CD14-positive monocyte (primary cell): Measurements from ENCODE around the gene CCNJL. TPM values are rescaled to one million over a fixed set of nuclear protein-coding genes. Genes with fewer than 3 reads are reported as not detected.

Experiments
- DNase-seq, 3 donors: peaks; one replicate each; pipeline ENCODE4 v3.0.0-alpha.2; 2011 to 2022
- H2AFZ ChIP-seq: 2 replicates; pipeline ENCODE4 v1.6.0; 2012; ENCODE audit warnings: mild to moderate bottlenecking, low read depth, low read length, inconsistent platforms; ENCODE audit not compliant: insufficient read depth, poor library complexity, severe bottlenecking
- H3K27ac ChIP-seq, 2 donors: 1 replicate in 1 of 2; 2 replicates in 1 of 2; pipeline ENCODE4 v1.5.1; 2012 to 2013; ENCODE audit warnings: low read length in 2 of 2, control low read depth in 1 of 2, inconsistent platforms in 1 of 2, low read depth in 1 of 2, mild to moderate bottlenecking in 1 of 2
- H3K27me3 ChIP-seq, 2 donors: one replicate each; pipeline versions ENCODE4 v1.6.0 to v1.6.1; 2011 to 2013; ENCODE audit warnings: low read length in 2 of 2; ENCODE audit not compliant: control insufficient read depth in 2 of 2, insufficient read depth in 2 of 2
- H3K36me3 ChIP-seq, 2 donors: replicated peaks in 1 of 2; 1 replicate in 1 of 2; 2 replicates in 1 of 2; pipeline versions ENCODE4 v1.5.1 to v1.6.1; 2012 to 2013; ENCODE audit warnings: low read length in 2 of 2, control low read depth in 1 of 2, inconsistent platforms in 1 of 2, mild to moderate bottlenecking in 1 of 2; ENCODE audit not compliant: insufficient read depth in 2 of 2, control insufficient read depth in 1 of 2
- H3K4me1 ChIP-seq, 2 donors: 1 replicate in 1 of 2; 2 replicates in 1 of 2; pipeline versions ENCODE4 v1.5.1 to v1.6.1; 2012 to 2013; ENCODE audit warnings: low read length in 2 of 2, control low read depth in 1 of 2, inconsistent platforms in 1 of 2, mild to moderate bottlenecking in 1 of 2, moderate library complexity in 1 of 2; ENCODE audit not compliant: insufficient read depth in 2 of 2, control insufficient read depth in 1 of 2
- H3K4me2 ChIP-seq: replicated peaks from 2 replicates; pipeline ENCODE3; 2012; ENCODE audit warnings: low read length, moderate library complexity, mild to moderate bottlenecking; ENCODE audit not compliant: poor library complexity, severe bottlenecking; ENCODE audit errors: extremely low read depth
- H3K4me3 ChIP-seq, 3 experiments: fragments of 200-600 bp in 1 of 3; sonication (generic) in 1 of 3; replicated peaks in 1 of 3; 1 replicate in 2 of 3; 2 replicates in 1 of 3; pipeline ENCODE4 v1.5.1; 2011 to 2013; ENCODE audit warnings: low read length in 3 of 3, mild to moderate bottlenecking in 3 of 3, control low read depth in 2 of 3, low read depth in 2 of 3, inconsistent platforms in 1 of 3, moderate library complexity in 1 of 3
- H3K79me2 ChIP-seq: 2 replicates; pipeline ENCODE4 v1.6.0; 2012; ENCODE audit warnings: mild to moderate bottlenecking, control low read depth, inconsistent platforms, low read length, moderate library complexity; ENCODE audit not compliant: insufficient read depth
- H3K9ac ChIP-seq: 2 replicates; pipeline ENCODE4 v1.6.0; 2017; ENCODE audit warnings: low read length, mild to moderate bottlenecking; ENCODE audit not compliant: insufficient read depth, poor library complexity, severe bottlenecking
- H3K9me3 ChIP-seq, 2 donors: replicated peaks in 1 of 2; 1 replicate in 1 of 2; 2 replicates in 1 of 2; pipeline versions ENCODE4 v1.5.1 to v1.6.1; 2012 to 2013; ENCODE audit warnings: low read length in 2 of 2, control low read depth in 1 of 2; ENCODE audit not compliant: control insufficient read depth in 1 of 2, insufficient read depth in 1 of 2
- H4K20me1 ChIP-seq: 2 replicates; pipeline ENCODE4 v1.6.0; 2012; ENCODE audit warnings: mild to moderate bottlenecking, low read length, control low read depth, moderate library complexity; ENCODE audit not compliant: insufficient read depth
- H3K27ac Mint-ChIP-seq, 7 donors: one replicate each; pipeline ENCODE4 v1.8.0; 2020; ENCODE audit warnings: mild to moderate bottlenecking in 7 of 7, mixed read lengths in 7 of 7, moderate library complexity in 6 of 7, inconsistent platforms in 2 of 7
- H3K27me3 Mint-ChIP-seq, 3 donors: one replicate each; pipeline ENCODE4 v1.8.0; 2021 to 2022; ENCODE audit warnings: low read depth in 3 of 3, mild to moderate bottlenecking in 3 of 3, mixed read lengths in 3 of 3, moderate library complexity in 3 of 3, inconsistent platforms in 1 of 3
- H3K36me3 Mint-ChIP-seq, 2 donors: one replicate each; pipeline ENCODE4 v1.8.0; 2020; ENCODE audit warnings: mixed read lengths in 2 of 2, inconsistent platforms in 1 of 2, mild to moderate bottlenecking in 1 of 2
- H3K4me1 Mint-ChIP-seq: one replicate; pipeline ENCODE4 v1.8.0; 2020; ENCODE audit warnings: mild to moderate bottlenecking, mixed read lengths
- H3K4me3 Mint-ChIP-seq, 2 donors: one replicate each; pipeline ENCODE4 v1.8.0; 2020; ENCODE audit warnings: mild to moderate bottlenecking in 2 of 2, mixed read lengths in 2 of 2, moderate library complexity in 1 of 2
- H3K9me3 Mint-ChIP-seq, 7 donors: one replicate each; pipeline ENCODE4 v1.8.0; 2020 to 2022; ENCODE audit warnings: mixed read lengths in 7 of 7, mild to moderate bottlenecking in 6 of 7, moderate library complexity in 6 of 7, inconsistent platforms in 2 of 7
- CTCF ChIP-seq: fragments of 200-600 bp; IDR thresholded peaks from one replicate; pipeline ENCODE4 v1.8.0; 2022; ENCODE audit warnings: antibody characterized with exemption, mild to moderate bottlenecking
- WGBS: methylation state at CpG from one replicate; pipeline ENCODE4 v1.1.5; 2013; ENCODE audit warnings: missing lambda C conversion rate; ENCODE audit not compliant: insufficient coverage; 5-methylcytosine and 5-hydroxymethylcytosine counted together
- intact Hi-C, 2 donors: fragments of 100-400 bp; cut with micrococcal nuclease; formaldehyde crosslinking; loops; one replicate each; pipeline versions ENCODE4 v1.15.0 to v1.15.1; 2023
- polyA plus RNA-seq, 3 donors: library from polyadenylated mRNA; depleted of rRNA in 1 of 3; unstranded in 2 of 3; stranded (reverse) in 1 of 3; fragments of 300-500 nt in 2 of 3; fragments of >200 nt in 1 of 3; fragmentation: Illumina TruSeq in 2 of 3; gene quantifications; 1 replicate in 2 of 3; 2 replicates in 1 of 3; pipeline ENCODE4 v1.2.3, GENCODE V29; 2012 to 2021

Gene CCNJL
- polyA plus RNA-seq, 3 donors: 0.03 TPM; not detected in 2

- Mint-ChIP-seq H3K4me3 (no peak overlapping the region), H3K27me3 (peaks cover 3 to 4% (median 3%) of the 10 kb centered on the region in 3 donors), H3K36me3 (no peaks in the 10 kb centered on the region), H3K27ac (no peak overlapping the region), H3K9me3 (no peaks in the 10 kb centered on the region), H3K4me1 (no peaks in the 10 kb centered on the region)
- no peak overlapping the region for H2AFZ ChIP-seq
- H3K9ac ChIP-seq: no peak overlapping the region
- no peak overlapping the region for H3K4me3 ChIP-seq
- no peak for TF ChIP-seq CTCF
- H3K27ac ChIP-seq: no peak overlapping the region
- no peak overlapping the region for H3K4me2 ChIP-seq
- intact Hi-C loops: no loop called here
- H3K79me2 ChIP-seq: no peaks in the 10 kb centered on the region
- H3K27me3 ChIP-seq: no peaks in the 10 kb centered on the region
- DNase-seq: no peak
- WGBS: 100% methylated on average over 1 of the region's 2 CpGs
- H4K20me1 ChIP-seq: no peaks in the 10 kb centered on the region
- H3K36me3 ChIP-seq: no peaks in the 10 kb centered on the region
- no peaks in the 10 kb centered on the region for H3K4me1 ChIP-seq
- no peaks in the 10 kb centered on the region for H3K9me3 ChIP-seq
These were observed 101.0 kb downstream of the CCNJL start for GRCh38 chr5:160211352-160211751.

- no peak for DNase-seq
- no peaks in the 10 kb centered on the region for H3K36me3 Mint-ChIP-seq
- H3K9me3 Mint-ChIP-seq: no peaks in the 10 kb centered on the region
- Histone ChIP-seq H2AFZ (no peak overlapping the region), H3K36me3 (no peaks in the 10 kb centered on the region), H4K20me1 (no peaks in the 10 kb centered on the region), H3K27me3 (no peaks in the 10 kb centered on the region), H3K4me2 (no peak overlapping the region), H3K9ac (no peak overlapping the region), H3K4me3 (no peak overlapping the region), H3K27ac (no peak overlapping the region), H3K9me3 (no peaks in the 10 kb centered on the region), H3K79me2 (no peaks in the 10 kb centered on the region), H3K4me1 (no peaks in the 10 kb centered on the region)
- H3K27me3 Mint-ChIP-seq: peaks cover 2 to 3% (median 3%) of the 10 kb centered on the region in 3 donors
- TF ChIP-seq CTCF: no peak
- H3K27ac Mint-ChIP-seq: no peak overlapping the region
- H3K4me1 Mint-ChIP-seq: no peaks in the 10 kb centered on the region
- no peak overlapping the region for H3K4me3 Mint-ChIP-seq
- intact Hi-C loops: no loop called here
- 89% methylated on average over 5 of the region's 9 CpGs for whole genome bisulfite sequencing
These were observed 101.8 kb downstream of the CCNJL start for GRCh38 chr5:160210606-160211005.
